ENCODE results near the gene TMIGD3.

TMIGD3 gene

DNA sequence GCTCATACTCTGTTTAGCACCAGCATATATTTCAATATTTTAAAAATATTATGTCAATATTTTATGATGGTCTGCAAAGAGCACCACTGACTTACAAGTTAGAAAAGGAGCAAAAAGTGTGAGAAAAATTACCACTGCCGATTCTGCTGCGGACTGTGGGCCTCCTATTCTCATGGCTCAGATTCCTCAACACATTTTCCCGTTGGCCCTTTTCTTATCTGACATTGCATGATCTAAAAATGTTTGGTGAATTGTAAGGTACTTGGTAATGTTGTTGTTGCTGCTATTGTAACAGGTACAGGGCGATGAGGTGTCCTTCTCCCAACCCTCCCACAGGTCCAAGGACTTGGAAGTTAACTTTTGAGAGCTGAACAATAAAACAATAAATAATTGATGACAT, 28.9 kb downstream of the TMIGD3 start:
- no peak for DNase-seq (ENCODE audit: low read depth)

DNA sequence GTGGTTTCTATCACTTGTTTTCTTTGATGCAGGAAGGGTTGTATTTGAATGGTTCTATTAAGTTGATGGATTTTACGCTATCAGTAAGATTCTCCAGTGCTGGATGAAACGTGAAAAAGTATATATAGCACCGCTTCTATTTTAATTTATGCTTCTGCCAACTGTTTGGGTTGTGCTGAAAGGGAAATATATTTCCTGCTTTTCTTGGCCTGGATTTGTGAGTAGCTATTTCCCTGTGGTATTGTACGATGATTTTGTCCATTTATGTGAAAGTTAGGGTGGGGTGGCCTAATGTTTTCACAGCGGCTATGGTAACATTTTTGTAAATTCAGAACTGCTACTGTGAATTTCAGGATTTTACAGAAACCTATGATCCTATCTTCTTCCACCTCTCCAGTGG, 29.3 kb downstream of the TMIGD3 start:
- no peak for DNase-seq (ENCODE audit: low read depth)

GRCh38 chr1:111471538-111471937, 31.9 kb downstream of the TMIGD3 start:
- no peak for DNase-seq (ENCODE audit: low read depth)

- peak; percentile 47 for DNase-seq (ENCODE audit: low read depth)
These were observed 32.4 kb downstream of the TMIGD3 start for GRCh38 chr1:111471012-111471411.

DNA sequence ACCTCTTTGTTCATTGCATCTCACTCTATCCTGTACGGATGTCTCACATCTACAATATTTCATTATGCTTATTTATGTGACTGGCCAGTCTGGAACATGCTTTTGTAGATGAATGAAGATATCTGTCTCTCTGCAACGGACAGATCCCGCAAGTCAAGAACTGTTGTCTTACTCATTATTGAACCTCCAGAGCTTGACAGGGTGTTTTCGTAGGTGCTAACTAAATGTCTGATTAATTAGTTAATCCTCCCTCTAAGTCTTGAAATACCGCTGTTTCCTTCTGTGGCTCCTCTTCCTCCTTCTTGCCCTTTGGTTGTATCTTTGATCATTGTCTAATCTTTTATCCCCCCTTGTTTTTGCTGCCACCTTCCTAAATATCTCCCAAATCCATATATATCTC, 32.8 kb downstream of the TMIGD3 start:
- no peak for DNase-seq (ENCODE audit: low read depth)

GRCh38 chr1:111469539-111469938, 33.9 kb downstream of the TMIGD3 start:
- DNase-seq (ENCODE audit: low read depth) = no peak

GRCh38 chr1:111468717-111469100, 34.7 kb downstream of the TMIGD3 start:
- DNase-seq (ENCODE audit: low read depth) = no peak

DNA sequence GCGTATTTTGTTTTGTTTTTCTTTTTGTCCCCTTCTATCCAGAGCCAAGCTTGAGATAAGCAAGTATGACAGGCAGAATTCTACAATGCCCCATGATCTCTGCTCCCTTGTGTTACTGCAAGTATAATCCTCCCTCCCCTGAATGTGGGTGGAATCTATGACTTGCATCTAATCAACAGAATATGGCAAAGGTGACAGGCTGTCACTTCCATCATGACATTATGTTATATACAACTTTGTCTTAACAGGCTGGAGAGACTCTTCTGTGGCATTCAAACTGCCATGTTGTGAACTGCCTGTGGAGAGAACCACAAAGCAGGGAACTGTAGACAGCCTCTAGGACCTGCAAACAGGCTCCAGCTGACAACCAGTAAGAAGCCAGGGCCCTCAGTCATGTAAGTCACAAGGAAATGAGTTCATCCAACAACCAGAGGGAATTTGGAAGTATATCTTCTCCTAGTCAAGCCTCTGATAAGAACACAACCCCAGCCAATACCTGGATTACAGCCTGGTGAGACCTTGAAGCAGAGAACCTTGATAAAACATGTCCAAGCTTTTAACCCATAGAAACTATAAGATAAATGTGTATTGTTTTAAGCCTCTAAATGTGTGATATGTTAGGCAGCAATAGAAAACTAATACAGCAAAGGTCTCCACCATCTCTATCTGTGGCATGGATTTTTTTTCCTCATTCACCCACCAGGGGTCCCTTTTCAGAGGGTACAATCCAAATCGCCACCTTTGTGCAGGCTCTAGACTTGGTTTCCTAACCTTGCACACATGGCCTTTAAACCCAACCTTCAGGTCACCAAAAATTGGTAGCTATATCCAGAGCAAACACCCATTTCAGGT, 35.3 kb downstream of the TMIGD3 start:
- DNase-seq (ENCODE audit: low read depth) = no peak

DNA sequence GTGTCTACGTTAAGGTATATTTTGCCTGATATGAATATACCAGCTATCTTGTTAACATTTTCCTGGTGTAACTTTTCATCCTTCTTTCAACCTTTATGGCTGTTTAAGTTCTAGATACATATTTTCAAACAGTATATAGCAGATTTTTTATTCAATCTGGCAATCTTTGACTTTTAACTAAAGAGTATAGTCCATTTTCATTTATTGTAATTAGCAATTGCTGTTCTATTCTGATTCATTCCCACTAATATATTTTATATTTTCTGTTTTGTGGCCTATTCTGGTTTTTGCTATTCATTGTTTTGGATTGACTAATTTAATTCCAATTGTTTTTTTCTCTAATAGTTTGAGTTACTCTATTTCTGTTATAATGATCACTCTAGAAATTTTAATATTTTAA, 37.0 kb downstream of the TMIGD3 start:
- DNase-seq (ENCODE audit: low read depth) = no peak

GRCh38 chr1:111465754-111466153, 37.7 kb downstream of the TMIGD3 start:
- no peak for DNase-seq (ENCODE audit: low read depth)

GRCh38 chr1:111463029-111463683, 40.3 kb downstream of the TMIGD3 start:
- no peak for DNase-seq (ENCODE audit: low read depth)

DNA sequence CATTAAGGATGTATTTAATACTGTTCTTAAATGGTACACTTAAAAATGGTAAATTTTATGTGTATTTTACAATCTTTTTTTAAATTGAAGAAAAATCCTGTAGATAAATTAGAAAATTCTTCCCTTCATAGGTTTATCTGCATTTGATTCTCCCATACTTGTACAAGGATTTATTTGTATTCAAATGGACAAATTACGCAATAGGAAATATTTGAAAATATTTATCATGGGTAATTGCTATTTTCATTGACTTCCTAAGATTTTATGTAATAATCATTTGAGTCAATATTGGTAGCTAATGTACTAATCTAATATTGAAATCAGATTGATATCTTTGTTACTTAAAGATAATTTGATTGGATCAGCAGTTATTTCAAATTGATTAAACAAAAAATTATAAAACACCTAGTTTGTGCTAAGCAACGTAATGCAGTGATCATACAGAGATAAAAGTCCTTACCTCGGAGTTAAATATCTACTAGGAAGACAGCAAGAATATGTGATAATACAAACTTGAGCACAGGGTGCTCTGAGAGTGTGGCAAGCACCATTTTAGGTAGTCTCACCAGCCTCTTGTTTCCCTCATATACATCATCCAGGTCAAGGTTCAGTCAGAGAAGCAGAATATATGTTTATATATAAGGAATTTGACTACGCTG, 40.9 kb downstream of the TMIGD3 start:
- no peak for DNase-seq (ENCODE audit: low read depth)

DNA sequence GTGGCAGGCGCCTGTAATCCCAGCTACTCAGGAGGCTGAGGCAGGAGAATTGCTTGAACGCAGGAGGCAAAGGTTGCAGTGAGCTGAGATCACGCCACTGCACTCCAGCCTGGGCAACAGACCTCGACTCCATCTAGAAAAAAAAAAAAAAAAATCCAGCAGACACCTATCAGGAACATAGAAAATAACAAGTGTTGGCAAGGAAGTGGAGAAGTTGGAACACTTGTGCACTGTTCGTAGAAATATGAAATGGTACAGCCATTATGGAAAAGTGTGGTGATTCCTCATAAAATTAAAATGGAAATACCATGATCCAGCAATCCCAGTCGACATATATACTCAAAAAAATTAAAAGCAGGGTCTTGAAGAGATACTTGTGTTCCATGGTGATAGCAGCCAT, 41.7 kb downstream of the TMIGD3 start:
- DNase-seq (ENCODE audit: low read depth) = no peak

- no peak for DNase-seq (ENCODE audit: low read depth)
These were observed 47.8 kb downstream of the TMIGD3 start for GRCh38 chr1:111455642-111456031.

DNA sequence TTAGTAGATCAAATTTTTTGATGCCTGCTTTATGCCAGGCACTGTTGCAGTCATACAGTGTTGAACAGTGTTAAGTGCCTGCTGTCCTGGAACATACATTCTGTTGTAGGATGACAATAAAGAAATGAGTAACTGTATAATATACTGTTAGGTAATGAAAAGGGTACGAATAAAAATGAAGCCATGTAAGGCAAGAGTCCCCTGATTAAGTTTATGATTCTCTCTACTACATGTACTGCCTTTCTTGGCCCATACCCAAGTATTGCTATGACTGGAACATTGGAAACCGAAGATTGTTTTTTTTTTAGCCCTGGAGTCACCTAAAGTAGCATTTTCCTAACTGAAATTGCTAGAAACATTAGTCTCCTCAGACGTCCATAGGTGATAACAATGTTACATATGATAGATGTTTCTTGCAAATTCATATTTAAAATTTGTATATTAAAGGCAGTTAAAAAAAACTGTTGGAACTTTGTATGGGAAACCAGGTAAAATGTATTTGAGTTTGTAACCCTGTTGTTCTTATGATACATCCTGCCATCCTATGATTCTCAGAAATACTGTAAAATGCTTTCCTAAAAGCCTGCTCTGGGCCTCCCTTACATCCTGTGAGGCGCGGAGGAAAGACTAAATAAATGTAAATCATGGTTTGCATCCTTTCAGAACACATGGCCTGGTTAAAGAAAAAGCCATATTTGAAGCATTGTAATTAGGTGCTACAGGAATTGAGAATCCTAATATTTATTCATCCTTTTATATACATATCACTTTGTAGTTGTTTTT, 48.4 kb downstream of the TMIGD3 start:
- no peak for DNase-seq (ENCODE audit: low read depth)

DNA sequence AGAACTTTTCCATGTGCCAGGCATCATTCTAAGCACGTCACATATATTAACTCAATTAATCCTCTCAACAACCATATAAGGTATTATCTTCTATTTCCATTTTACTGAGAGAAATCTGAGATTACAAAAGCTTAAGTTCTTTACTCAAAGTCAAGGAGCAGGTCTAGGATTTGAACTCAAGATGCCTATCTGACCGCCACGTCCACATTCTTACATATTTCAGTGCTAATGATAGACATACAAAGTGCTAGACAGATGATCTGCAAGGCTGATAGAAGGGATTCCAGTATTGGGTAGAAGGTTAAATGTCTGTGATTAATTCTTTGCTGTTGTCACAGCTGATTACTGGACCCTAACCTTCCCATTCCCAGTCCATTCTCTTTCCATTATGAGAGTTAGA, 49.7 kb downstream of the TMIGD3 start:
- no peak for DNase-seq (ENCODE audit: low read depth)

DNA sequence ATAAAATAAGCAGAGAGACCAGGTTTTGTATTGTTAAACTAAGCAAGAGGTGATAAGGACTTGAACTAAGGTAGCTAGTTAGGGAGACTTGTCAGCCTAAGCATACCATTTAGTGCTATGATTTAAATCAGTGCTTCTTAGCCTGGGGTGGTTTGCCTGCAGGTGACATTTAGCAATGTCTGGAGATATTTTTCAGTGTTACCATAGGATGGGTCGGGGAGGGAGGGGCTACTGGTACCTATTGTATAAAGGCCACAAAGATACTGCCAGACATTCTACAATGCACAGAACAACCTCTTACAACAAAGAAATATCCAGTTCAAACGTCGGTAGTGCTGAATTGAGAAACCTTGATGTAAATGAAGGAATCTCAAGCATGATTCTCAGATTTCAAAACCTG, 50.9 kb downstream of the TMIGD3 start:
- DNase-seq (ENCODE audit: low read depth) = no peak

- no peak for DNase-seq (ENCODE audit: low read depth)
These were observed 53.2 kb downstream of the TMIGD3 start for GRCh38 chr1:111450185-111450584.

- no peak for DNase-seq (ENCODE audit: low read depth)
These were observed 53.8 kb downstream of the TMIGD3 start for GRCh38 chr1:111449703-111450017.

GRCh38 chr1:111448918-111449702, 54.3 kb downstream of the TMIGD3 start, which contains the start of the genes ATP5PB and WDR77:
Gene ATP5PB (plus strand): TSS chr1:111449464. CDS start chr1:111449542, 78 bp downstream.
Gene WDR77 (minus strand): TSS chr1:111449256. CDS start chr1:111449169, 87 bp downstream.
- peak; percentile 78 for DNase-seq (ENCODE audit: low read depth)

DNA sequence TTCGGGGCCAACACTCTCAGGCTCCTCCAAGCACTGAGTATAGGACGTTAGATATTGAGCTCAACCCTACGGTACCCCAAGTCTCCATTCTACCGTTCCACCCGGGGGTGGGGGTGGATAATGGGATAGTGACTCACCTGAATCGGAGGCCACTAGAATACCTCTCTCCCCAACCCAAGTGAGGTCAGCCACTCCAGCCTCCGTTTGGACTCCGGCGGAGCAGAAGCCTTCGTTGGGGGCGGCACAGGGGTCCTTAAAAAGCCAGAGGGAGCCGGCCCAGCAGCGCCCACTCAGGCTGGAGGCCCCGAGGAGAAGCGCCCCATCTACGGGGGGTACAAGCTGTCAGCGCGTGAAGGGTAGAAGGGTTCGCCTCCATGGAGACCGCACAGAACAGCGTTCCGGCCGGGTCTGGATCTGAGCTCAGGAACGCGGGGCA, 54.9 kb downstream of the TMIGD3 start:
- DNase-seq (ENCODE audit: low read depth) = no peak
